Measurements from ENCODE around the gene ABCC1. TPM values are rescaled to one million over a fixed set of nuclear protein-coding genes. Genes with fewer than 3 reads are reported as not detected.

ABCC1 gene
- total RNA-seq, 4 donors from 2014 or later = 24.3 to 32.2 (median 25.7) TPM

GRCh38 chr16:16154281-16154951 lies 205.0 kb downstream of the ABCC1 start:
- Histone ChIP-seq H3K27ac (no peak overlapping the region), H3K36me3 (no peaks in the 10 kb centered on the region), H3K4me1 (peaks cover 0 to 13% (median 2%) of the 10 kb centered on the region in 4 donors), H3K4me3 (no peak overlapping the region), H3K9me3 (peaks cover 0 to 17% (median 5%) of the 10 kb centered on the region in 4 donors), H3K27me3 (no peaks in the 10 kb centered on the region)
- TF ChIP-seq CTCF (IDR thresholded peaks at IDR 0.05) (no peak), EP300 (IDR thresholded peaks at IDR 0.05) (no peak), POLR2A (IDR thresholded peaks at IDR 0.05) (no peak)
- no peak for DNase-seq (ENCODE audit: low spot score in 2 of 2)
- 75 to 84% methylated on average over 13 to 15 of the region's 18 CpGs for WGBS, 2 donors

- DNase-seq (ENCODE audit: low spot score in 2 of 2) = no peak
- peaks cover 0 to 23% (median 5%) of the 10 kb centered on the region in 4 donors for H3K9me3 ChIP-seq
- no peak for TF ChIP-seq POLR2A (IDR thresholded peaks at IDR 0.05)
- TF ChIP-seq EP300 (IDR thresholded peaks at IDR 0.05) = no peak
- no peak for TF ChIP-seq CTCF (IDR thresholded peaks at IDR 0.05)
- no peak overlapping the region for H3K27ac ChIP-seq
- H3K4me1 ChIP-seq = peaks cover 0 to 6% (median 1%) of the 10 kb centered on the region in 4 donors
- no peaks in the 10 kb centered on the region for H3K36me3 ChIP-seq
- WGBS, 2 donors = 96 to 97% methylated on average over 3 of the region's 3 CpGs
- H3K27me3 ChIP-seq = no peaks in the 10 kb centered on the region
- H3K4me3 ChIP-seq = no peak overlapping the region
Measured at GRCh38 chr16:16155234-16155633, 205.8 kb downstream of the ABCC1 start.

GRCh38 chr16:16157166-16157565 lies 207.8 kb downstream of the ABCC1 start:
- Histone ChIP-seq H3K27me3 (no peaks in the 10 kb centered on the region), H3K36me3 (no peaks in the 10 kb centered on the region), H3K27ac (no peak overlapping the region), H3K4me1 (no peaks in the 10 kb centered on the region), H3K9me3 (peaks cover 0 to 23% (median 5%) of the 10 kb centered on the region in 4 donors), H3K4me3 (no peak overlapping the region)
- DNase-seq (ENCODE audit: low spot score in 2 of 2) = no peak
- TF ChIP-seq EP300 (IDR thresholded peaks at IDR 0.05) (no peak), CTCF (IDR thresholded peaks at IDR 0.05) (no peak), POLR2A (IDR thresholded peaks at IDR 0.05) (no peak)
- 80 to 97% methylated on average over 1 of the region's 1 CpG for WGBS, 2 donors

- H3K4me1 ChIP-seq = no peaks in the 10 kb centered on the region
- 83 to 99% methylated on average over 4 of the region's 4 CpGs for WGBS, 2 donors
- H3K27ac ChIP-seq = no peak overlapping the region
- peaks cover 0 to 23% (median 5%) of the 10 kb centered on the region in 4 donors for H3K9me3 ChIP-seq
- no peak for DNase-seq (ENCODE audit: low spot score in 2 of 2)
- no peaks in the 10 kb centered on the region for H3K27me3 ChIP-seq
- TF ChIP-seq EP300 (IDR thresholded peaks at IDR 0.05) = no peak
- no peak for TF ChIP-seq POLR2A (IDR thresholded peaks at IDR 0.05)
- no peak for TF ChIP-seq CTCF (IDR thresholded peaks at IDR 0.05)
- H3K4me3 ChIP-seq = no peak overlapping the region
- no peaks in the 10 kb centered on the region for H3K36me3 ChIP-seq
Measured at GRCh38 chr16:16158082-16158658, 208.8 kb downstream of the ABCC1 start.

GRCh38 chr16:16158741-16159374 lies 209.4 kb downstream of the ABCC1 start:
- H3K36me3 ChIP-seq = no peaks in the 10 kb centered on the region
- H3K27ac ChIP-seq = no peak overlapping the region
- H3K4me1 ChIP-seq = no peaks in the 10 kb centered on the region
- WGBS, 2 donors = 84 to 87% methylated on average over 3 of the region's 3 CpGs
- no peak for DNase-seq (ENCODE audit: low spot score in 2 of 2)
- TF ChIP-seq POLR2A (IDR thresholded peaks at IDR 0.05) (no peak), CTCF (IDR thresholded peaks at IDR 0.05) (no peak), EP300 (IDR thresholded peaks at IDR 0.05) (no peak)
- no peaks in the 10 kb centered on the region for H3K27me3 ChIP-seq
- peaks cover 0 to 23% (median 5%) of the 10 kb centered on the region in 4 donors for H3K9me3 ChIP-seq
- H3K4me3 ChIP-seq = no peak overlapping the region
